Stimulated activated CD8-positive, alpha-beta memory T cell treated with anti-CD3 and anti-CD28 coated beads, Interleukin-12 subunit alpha, Interleukin-12 subunit beta, amount 100 ng/mL, for 1 hour (primary cell): ENCODE measurements around the gene MLH3.
A peak's percentile ranks its signal among the peaks of the same experiment; 100 is the strongest.

Experiments used
- DNase-seq: peaks from one replicate; pipeline ENCODE4 v3.0.0-alpha.2; 2020; ENCODE audit warnings: low read depth

The MLH3 gene

DNA sequence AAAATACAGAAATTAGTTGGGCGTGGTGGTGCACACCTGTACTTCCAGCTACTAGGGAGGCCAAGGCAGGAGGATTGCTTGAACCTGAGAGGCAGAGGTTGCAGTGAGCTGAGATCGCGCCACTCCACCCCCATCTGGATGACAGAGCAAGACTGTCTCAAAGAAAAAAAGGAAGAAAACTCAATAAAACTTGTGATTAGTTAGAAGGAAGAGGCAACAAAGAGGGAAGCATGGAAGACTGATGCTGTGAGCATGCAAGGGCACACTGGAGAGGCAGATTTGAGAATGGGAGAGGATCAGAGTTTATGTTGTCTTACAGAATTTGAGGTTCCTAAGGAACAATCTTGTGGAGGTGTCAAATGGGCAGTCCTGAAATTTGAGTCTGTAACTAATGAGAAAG lies 15.4 kb upstream of the MLH3 start:
- DNase-seq: no peak

DNA sequence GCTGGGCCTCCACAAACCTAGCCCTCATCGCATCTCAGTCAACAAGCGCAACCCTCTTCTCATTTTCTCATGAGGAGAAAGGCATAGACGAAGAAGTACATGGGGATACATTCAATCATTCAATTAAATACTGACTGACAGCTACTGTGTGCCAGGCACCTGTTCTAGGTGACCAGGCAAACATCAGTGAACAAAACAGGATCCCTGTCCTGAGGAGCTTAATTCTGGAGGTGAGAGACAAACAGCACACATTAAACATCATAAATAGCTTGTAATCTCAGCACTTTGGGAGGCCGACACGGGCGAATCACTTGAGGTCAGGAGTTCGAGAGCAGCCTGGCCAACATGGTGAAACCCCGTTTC lies 12.9 kb upstream of the MLH3 start:
- no peak for DNase-seq

DNA sequence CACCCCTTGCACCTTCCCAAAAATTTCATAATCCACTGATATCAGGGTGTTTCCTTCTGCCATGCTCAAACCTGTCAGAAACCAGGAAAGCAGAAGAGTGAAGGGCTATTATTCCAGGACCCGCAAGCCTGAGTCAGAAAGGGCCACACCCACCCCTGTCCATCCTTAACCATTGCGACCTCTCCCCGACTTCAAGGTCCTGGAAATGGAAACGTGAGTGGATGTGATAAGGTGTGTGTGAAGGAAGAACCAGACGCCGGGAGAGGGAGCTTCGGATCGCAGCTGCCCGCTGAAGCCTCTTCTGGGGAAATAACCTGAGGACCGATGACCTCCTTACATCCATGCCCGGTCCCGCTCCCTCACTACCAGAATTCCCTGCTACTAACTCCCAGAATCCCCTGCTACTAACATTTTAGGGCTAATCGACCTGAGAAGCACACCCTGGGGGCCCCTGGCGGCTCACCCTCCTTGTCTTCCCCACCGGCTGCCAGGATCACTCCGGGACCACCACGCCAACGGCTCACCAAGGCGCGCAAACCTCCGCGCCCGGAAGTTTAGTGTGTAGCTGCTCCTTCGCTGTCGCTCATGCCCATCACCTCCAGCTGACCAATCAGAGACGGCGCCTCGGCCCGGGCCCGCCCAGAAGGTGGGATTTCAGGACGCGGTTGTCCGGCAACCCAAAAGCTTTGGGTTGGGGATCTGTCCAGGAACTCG lies 12.4 kb upstream of the MLH3 start, which contains the start of gene ACYP1:
Gene ACYP1, minus strand, starts transcription at position 534 of the 714 bp plus-strand sequence. Its CDS starts 471 bp downstream, at position 63.
- peak; percentile 83 for DNase-seq

DNA sequence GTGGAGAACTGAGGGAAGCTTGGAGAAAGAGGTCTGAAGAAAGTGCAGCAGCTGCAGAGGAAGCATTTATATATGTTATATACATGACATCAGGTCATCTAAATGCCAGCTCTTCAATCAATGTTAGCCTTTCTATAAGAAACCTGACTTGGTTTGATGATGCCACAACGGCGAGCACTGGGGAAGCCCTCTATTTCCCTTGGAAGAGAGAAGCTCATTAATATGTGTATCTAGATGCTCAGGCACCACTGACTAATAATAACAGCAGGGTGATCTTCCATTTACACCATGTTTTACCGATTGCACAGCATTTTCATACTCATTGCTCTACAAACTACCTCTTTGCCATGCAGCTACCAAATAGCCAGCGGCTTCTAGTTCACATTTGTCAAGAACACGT lies 11.7 kb upstream of the MLH3 start:
- DNase-seq: no peak

DNA sequence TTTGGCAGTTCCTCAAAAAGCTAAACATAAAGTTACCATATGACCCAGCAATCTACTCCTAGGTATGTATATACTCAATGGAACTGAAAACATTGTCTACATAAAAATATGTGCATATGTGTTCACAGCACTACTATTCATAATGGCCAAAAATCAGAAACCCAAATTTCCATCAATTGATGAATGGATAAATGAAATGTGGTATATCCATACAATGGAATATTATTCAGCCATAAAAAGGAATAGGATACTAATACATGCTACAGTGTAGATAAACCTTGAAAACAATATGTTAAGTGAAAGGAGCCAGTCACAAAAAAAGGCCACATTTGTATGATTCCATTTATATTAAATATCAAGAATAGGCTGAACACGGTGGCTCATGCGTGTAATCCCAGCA lies 9.2 kb upstream of the MLH3 start:
- DNase-seq: no peak

DNA sequence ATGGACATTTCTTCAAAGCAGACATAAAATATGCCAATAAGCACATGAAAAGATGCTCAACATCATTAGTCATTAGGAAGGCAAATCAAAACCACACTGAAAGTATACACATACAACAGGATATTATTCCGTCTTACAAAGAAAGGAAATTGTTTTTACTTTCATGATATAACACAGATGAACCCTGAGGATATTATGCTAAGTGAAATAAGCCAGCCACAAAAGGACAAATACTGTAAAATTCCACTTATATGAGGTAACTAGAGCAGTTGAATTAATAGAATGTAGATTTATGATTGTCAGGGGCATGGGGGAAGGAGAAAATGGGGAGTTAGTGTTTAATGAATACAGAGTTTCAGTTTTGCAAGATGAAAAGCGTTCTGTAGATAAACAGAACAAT lies 8.4 kb upstream of the MLH3 start:
- no peak for DNase-seq

DNA sequence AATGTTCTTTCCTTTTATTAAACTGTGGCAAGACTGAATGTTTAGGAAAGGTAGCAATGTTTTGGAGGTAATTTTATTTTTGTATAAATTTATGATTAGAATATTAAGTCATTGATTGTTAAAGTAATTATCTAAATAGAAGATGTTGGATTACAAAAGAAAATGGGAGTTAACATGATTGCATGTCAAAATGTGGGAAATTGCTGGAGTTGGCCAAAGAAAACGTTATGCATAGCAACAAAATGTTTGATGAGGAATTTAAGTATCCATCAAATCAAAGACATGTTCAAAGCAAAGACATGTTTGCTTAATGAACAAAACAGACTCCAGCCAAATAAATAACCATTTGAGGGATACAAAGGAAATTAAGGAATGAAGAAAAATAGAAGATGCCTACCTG lies 3.2 kb upstream of the MLH3 start:
- DNase-seq: no peak

DNA sequence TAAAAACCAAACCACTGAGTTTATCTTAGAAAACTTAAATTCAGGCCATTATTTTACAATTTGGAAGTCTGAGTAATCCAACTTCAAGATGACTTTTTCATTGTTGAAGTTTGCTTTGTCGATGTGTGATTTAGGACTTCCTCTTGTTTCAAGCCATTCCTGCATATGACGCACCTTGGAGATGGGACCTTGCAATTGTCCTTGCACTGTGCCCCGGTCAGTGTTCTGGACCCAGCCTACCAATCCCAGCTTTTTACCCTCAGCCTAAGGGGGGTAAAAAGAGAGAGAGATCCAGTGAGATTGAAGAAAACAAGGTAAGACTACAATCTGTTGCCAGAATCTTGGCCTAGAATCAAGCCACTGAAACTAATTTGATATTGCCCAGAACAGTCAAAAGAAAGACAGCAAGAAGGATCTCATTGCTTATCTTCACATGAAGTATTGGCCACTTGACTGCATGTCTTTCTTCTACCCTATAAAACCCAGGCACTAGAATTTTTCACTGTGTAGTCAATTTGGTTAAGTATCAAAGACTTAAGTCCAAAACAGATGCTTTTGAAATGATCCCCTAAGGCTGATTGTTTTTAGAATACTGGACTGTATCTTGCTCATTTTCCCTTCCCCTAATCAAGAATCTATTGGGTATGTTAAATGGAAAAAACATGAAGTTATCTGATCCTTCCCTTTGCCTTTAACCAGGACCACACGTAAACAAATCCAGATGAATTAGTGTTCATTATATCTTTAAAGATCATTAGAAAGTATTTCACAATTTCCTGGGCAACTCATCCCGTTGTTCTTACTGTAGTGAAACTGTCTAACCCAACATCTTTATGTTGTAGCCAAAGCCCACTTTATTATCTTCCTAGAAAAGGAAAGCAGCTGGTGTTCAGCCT lies 2.4 kb upstream of the MLH3 start:
- no peak for DNase-seq

DNA sequence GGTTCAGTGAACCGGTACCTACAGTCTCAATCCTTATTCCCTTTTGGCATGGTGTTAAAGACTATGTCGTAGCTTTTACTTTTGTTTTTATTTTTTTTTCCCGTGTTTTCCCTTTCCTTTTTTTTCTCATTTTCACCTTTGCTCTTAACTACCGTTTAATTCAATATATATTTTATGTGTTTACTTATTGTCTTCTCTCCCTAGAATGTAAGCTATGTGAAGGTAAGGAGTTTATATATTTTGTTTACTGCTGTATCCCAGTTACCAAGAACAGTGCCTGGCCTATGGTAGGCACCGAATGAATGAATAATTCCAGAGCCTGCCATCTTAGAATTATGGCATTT lies 261 bp upstream of the MLH3 start:
- no peak for DNase-seq

DNA sequence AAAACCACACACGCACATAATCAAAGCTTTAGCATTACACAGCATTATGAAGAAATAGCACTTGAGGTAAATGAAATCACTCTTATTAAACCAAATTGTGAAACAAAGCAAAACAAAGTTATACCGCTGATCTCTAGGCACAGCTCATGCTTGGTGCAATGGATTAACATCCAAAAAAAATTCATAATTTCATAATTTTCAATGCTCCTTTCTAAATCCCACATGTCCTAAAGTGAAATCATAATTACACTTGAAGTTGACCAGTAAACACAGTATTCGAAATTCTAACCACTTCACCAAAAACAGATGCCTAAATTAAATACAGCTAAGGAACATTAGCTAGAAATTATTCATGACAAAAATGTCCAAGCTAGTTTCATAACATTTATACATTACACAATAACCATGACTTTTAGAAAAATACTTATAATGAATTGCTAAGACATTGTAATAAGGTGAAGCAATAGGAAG lies 1.5 kb downstream of the MLH3 start:
- DNase-seq: no peak

DNA sequence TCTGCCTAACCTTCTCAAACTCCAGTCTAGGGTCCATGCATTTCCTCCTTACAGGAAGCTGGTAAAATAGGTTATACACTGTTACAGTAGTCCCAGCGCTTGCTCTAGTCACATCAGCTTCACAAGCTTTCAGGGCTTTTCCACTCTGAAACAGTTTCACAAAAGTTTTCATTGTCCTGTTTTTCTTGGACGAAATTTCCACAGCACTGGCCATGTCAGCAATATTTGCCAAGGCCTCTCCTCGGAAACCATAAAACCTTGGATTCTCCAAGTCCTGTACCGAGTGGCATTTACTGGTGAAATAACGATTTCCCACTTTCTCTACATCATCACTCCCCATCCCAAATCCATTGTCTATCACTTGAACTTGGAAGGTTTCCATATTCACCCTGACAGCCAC lies 2.1 kb downstream of the MLH3 start:
- no peak for DNase-seq

DNA sequence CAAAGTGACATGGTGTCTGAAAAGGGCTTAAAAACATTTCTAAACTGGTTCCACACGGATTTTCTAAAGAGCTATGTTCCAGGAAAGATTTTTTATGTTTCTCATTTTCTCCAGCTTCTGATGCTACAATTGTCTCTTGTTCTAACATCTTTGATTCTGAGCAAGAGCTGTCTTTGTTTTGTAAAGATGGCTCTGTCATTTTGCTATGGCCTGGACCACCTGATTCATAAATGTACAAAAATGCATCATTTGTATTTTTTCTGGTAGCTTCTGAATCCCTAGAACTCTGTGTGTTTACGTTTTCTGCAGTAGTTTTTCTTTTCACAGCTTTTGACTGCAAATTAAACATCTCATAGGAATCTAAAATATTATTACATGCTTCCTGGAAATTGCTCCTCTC lies 3.2 kb downstream of the MLH3 start:
- DNase-seq: no peak

DNA sequence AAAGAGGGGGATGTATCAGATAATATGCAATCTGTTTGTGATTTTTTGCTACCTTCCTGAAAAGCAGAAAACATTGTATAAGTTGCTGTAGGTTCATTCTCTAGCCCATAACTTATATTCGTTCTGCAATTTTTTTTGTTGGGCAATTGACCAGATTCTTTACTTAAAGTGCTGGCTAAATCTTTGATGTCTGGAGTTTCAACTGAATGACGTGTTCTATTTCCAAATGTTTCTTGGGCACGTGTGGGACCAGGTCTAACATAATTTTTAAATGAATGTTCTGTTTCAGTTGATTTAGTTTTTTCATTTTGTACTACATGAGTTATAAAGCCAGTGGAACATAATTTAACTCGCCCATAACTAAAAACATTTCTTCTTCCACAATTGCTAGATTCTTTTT lies 3.8 kb downstream of the MLH3 start:
- no peak for DNase-seq

DNA sequence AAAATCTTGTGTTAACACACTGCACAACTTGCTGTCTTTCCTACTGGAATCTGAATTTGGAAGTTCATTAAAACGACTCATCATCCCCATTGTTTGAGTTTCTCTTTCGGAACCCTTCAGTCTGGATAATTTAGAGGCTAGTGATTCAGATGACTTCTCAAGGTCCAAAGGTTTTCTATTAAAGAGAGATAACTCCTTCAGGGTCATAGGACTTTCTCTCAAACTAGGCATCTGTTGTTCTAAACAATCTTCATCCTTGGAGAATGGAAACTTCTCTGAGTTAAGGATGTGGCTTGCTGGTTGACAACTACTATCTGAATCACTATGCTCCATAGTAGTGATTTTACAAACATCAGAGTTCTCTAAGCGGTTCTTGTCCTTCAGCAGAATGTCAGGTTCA lies 4.4 kb downstream of the MLH3 start:
- no peak for DNase-seq

DNA sequence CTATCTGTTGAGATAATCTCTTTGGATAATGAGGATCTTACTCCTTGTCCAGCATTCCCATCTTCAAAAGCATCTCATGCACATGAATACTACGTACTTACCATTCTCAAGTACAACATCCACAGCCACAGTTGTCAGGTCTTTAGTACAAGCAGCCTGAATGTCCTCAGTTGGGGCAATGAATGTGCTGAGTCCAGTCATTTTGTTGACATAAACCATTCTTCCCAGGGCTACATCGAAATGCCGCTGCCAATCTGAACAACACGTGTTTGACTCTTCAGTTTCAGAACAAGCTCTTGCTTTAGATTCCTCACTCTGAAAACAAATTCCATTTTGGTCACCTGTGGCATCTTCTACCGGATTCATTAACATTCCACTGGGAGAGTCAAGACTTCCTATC lies 5.0 kb downstream of the MLH3 start:
- DNase-seq: no peak

DNA sequence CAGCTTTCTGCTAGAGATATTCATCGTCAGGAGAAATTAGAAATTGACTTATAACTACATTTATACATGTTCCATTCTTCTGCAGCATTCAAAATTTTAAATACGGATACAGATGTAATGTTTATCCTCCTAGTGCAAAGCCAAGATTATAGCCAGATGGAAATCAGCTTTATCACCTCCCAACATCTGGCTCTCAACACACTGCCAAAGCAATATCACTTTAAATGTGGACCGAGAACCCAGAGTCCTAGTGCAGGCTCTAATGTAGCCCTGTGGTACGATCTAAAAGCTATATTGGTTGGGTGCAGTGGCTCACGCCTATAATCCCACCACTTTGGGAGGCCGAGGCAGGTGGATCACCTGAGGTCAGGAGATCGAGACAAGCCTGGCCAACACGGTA lies 6.5 kb downstream of the MLH3 start:
- no peak for DNase-seq

DNA sequence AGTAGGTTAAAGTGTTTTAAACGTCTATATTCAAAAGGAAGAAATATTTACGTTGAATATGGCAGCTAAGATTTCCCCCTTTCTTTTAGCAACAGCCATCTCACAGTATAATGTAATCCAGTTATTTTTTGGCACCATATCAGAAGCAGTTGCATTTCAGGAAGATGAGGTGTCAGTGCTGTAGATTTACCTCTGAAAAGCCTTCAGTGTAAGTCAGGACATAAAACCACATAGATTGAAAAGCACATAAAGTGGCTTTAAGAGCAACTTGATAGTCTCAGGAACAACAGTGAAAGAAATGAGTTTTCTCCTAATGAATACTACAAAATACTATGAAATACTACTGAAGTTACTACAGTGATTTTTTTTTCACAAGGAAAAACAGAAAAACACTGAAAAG lies 6.9 kb downstream of the MLH3 start:
- no peak for DNase-seq

DNA sequence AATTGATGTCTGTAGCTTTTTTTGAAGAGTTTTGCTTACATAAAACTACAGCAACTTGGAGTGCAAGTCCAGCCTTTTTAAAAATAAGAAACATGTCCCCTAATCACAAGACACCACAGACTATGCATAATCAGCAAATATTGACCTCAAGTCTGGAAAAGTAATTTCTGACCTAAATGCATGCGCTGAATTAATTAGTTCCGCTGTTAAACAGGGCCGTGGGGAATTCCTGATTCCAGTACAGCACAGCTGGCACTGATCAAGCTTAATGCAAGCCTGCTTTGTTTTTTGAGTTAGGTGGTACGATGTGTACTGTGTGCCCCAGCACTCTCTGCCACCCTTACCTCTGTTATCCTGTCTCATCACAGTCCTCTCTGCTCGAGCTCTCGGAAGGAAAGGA lies 9.2 kb downstream of the MLH3 start:
- DNase-seq: no peak

DNA sequence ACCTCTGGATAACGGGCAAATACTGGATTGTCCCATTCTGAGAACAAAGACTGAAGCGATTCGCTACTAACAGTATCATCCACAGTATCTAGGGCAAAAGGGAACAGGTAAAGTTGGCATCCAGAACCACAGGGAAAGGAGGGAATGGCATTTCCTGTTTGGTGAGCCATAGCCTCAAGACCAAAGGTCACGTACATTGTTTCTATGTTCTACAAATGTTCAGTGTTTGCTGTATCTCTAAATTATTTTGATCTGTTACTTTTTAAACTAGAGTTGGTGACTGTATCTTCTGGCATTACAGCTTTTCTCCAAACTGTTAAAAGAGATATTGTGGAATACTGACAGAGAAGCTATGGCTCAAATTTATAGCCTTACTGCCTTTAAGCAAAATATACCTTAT lies 9.7 kb downstream of the MLH3 start:
- DNase-seq: no peak

DNA sequence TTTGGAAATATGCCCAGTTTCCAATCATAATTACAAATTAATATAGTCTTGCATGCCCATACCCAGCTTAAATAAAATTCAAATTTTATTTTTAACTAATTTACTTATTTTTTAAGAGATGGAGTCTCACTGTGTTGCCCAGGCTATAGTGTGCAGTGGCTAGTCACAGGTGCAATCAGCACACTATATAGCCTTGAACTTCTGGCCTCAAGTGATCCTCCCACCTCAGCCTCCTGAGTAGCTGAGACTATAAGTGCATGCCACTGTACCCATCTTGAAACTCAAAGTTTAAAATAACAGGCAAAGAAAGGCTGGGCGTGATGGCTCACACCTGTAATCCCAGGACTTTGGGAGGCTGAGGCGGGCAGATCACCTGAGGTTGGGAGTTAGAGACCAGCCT lies 10.3 kb downstream of the MLH3 start:
- no peak for DNase-seq

DNA sequence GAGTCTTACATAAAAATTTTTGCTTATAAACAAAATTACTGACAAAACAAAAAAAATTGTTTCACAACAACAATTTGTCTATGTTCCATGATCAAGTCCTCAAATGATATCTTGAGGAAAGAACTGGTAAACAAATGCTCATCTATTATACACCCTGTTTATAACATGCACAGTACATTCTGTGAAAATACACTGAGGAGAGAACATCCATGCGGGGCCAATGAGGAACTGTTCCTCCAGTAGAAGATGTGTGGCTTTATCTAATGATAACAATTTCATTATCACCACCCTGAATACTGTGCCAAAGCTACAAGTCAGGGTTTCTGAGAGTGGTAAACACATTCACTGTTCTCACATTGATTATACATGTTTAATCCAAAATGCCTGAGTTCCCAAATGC lies 10.8 kb downstream of the MLH3 start:
- DNase-seq: no peak

DNA sequence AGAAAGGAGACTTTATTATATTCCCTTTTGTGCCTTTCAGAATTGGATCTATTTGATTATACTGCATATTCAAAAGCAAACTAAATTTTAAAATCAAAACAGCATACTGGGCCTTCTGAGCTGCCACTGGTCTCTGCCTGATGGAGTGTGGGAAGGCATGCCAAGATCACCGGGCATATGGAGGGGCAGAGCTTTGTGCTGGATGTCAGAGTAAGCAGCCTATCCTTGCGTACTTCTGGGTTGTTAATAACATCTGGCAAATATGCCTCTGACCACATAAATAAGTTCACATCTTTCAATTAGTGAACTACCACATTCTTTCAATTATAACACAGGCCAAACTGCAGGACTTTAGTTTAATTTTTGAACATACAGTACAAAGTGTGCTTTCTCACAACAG lies 18.3 kb downstream of the MLH3 start:
- no peak for DNase-seq

DNA sequence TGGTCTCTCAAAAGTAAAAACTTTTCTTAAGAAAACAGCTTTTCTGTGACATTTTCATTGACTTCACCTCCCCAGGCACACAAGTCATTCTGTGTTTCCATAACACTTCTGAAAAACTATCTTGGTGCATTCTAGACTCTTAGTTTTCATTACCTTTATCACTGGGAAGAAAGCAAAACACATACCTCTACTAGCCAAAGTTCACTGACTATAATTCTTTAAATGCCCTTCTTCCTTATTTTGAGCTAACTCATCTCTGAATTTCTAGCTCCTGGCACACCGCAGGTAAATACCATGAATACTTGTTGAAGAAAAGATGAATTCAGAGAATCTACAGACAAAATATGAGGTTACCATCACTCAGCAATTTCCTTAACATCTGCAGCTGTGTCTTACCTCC lies 21.1 kb downstream of the MLH3 start:
- DNase-seq: no peak

DNA sequence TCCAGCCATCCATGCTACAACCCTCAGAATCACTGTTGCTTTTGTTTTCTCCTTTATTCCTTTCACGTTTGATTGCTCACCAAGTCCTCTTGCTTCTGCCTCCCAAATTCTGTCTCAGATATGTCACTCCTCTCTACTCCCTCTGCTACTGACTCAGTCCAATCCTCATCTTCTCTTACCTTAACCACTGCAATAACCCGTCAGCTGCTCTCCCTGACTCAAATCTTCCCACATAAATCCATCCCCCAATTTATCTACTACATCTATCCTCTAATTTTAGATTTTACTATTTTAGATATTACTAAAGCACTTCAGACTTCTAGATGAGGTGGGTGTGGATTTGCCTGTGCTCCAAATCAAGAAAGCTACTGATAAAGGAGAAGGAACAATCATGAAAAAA lies 25.4 kb downstream of the MLH3 start:
- no peak for DNase-seq
